SHP77 treated with DMSO at 0.1 percent for 48 hours (cell line): Measurements from ENCODE around the gene SPX.

Experiments
- DNase-seq: peaks from one replicate; lab custom pipeline; 2025; lab: John Stamatoyannopoulos, UW

SPX gene

DNA sequence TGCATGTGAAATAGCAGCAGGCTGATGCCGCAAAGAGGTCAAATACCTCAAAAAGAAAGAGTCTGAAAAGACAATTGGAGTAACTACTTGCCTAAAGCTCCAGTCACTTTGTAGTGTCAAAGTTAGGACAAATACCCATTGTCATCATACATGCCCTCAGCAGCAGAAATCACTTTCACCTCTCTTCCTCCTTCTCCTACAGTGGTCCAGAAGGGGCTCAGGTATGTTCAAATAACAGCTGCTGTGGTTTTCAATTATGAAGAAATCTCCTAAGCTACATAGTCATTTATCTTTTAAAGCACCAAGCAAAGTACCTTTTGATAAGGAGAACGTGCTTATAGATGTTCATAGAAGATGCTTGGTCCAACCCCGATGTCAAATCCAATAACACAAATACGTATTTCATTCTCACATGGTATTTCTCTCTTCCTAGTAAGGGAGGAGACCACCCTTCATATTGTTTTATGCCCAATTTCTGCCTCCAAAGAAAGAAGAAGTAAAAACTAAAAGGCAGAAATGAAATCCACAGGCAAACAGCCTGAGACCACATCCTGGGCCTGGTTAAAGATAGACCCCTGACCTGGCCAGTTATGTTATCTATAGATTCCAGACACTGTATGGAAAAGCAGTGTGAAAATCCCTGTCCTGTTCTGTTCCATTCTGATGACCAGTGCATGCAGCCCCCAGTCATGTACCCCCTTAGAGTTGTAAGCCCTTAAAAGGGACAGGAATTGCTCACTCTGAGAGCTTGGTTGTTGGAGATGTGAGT lies 54.8 kb downstream of the SPX start:
- DNase-seq: no peak
